Measurements from ENCODE around the gene YPEL1.

DNA sequence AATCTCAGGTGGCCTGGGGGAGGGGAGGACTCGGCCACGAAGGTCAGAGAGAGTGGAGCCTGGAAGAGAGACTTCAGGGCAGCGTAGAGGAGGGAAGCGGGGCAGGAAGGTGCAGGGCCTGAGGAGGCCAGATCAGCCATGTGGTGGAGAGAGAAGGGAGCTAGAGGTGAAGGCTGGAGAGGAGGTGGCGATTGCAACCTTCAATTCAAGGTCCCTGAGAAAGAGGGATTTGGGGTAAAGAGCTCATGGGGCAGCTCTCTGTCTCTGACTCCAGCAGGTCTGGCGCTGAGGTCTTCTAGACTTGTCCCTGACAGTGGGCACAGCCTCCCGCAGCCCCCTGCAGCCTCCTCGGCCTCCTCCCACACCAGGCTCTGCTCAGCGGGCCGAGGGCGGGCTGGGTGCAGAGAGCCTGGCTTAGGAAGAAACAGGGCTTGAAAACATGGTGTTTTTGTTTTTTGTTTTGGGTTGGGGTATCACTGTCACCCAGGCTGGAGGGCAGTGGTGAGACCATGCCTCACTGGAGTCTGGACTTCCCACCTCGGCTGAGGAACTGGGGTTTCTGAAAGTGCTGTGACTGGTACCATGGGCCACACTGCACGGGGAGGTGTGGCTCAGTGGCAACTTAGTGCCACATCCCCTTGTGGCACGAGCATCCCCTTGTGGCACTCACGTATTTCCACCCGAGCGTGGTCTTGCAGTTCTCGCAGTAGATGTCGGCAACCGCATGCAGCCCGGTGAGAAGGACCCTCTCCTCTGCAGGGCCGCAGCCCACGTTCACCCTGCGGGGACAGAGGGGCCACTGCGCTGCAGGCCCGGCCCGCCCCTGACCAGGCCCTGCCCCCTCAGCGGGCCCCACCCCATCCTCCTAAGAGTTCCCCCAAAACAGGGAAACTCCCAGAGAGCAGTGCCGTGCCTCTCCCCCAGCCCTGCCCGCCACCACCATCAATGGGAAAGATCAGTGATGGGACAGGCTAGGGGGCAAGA, 32.6 kb downstream of the YPEL1 start:
- TF ChIP-seq, protein P1, sequence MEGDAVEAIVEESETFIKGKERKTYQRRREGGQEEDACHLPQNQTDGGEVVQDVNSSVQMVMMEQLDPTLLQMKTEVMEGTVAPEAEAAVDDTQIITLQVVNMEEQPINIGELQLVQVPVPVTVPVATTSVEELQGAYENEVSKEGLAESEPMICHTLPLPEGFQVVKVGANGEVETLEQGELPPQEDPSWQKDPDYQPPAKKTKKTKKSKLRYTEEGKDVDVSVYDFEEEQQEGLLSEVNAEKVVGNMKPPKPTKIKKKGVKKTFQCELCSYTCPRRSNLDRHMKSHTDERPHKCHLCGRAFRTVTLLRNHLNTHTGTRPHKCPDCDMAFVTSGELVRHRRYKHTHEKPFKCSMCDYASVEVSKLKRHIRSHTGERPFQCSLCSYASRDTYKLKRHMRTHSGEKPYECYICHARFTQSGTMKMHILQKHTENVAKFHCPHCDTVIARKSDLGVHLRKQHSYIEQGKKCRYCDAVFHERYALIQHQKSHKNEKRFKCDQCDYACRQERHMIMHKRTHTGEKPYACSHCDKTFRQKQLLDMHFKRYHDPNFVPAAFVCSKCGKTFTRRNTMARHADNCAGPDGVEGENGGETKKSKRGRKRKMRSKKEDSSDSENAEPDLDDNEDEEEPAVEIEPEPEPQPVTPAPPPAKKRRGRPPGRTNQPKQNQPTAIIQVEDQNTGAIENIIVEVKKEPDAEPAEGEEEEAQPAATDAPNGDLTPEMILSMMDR (IDR thresholded peaks at IDR 0.05), result no peak
- TF ChIP-seq POLR2A (IDR thresholded peaks at IDR 0.05) (no peak), EP300 (IDR thresholded peaks at IDR 0.05) (no peak)
